GM19438 (cell line): Measurements from ENCODE around the gene STON1.
"Not testable (repeated sequence)": the region's sequence is repeated elsewhere in the genome, so short reads cannot be mapped to it uniquely, and the experiment has no call there.

Experiments
- ATAC-seq: cut with Tn5 transposase; IDR thresholded peaks from one replicate; pipeline ENCODE4 v1.9.1; 2021; ENCODE audit warnings: low read depth; ENCODE audit not compliant: unreplicated experiment

The STON1 gene

DNA sequence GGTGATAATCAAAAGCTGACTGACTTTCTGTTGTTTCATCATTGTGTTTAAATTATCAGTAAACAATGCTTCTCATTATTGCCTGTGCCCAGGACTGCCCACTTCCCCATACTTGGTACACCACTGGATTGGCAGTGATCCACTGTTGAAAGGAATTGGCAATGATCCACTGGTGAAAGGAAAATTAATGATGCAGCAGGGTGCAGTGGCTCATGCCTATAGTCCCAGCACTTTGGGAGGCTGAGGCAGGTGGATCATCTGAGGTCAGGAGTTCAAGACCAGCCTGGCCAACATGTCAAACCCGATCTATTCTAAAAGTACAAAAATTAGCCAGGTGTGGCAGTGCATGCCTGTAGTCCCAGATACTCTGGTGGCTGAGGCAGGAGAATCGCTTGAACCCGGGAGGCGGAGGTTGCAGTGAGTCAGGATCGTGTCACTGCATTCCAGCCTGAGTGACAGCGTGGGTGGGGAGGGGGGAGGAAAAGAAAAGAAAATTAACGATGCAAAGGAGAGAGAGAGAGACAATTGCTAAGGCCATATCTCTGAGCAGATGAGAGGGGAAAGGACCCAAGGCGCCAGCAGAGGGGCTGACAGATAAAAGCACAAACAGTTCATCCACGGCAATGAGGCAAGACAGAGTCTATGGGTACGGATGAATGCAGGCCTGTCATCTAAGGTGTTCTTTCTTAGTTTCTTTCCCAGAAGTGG lies 77.5 kb downstream of the STON1 start:
- no peak for ATAC-seq

DNA sequence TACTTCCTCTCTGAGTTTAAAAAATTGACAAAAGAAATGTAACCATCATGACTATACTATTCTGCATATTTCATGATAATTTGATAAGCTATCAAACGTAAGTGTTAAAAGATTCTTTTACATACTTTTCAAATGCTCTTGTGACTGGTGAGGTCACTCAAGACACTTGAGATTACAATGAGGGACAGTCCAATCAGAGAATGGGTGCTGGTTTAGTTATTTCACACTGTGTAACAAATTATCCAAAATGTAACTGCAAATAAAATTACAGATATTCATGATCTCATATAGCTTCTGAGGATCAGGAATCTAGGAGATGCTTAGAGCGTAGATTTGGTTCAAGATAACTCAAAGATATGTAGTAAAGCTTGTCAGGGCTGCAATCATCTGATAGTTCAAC lies 83.3 kb downstream of the STON1 start:
- ATAC-seq = no peak

DNA sequence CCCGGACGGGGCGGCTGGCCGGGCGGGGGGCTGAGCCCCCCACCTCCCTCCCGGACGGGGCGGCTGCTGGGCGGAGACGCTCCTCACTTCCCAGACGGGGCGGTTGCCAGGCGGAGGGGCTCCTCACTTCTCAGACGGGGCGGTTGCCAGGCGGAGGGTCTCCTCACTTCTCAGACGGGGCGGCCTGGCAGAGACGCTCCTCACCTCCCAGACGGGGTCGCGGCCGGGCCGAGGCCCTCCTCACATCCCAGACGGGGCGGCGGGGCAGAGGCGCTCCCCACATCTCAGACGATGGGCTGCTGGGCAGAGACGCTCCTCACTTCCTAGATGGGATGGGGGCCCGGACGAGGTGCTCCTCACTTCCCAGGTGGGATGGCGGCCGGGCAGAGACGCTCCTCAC lies 84.6 kb downstream of the STON1 start:
- ATAC-seq = not testable (repeated sequence)

DNA sequence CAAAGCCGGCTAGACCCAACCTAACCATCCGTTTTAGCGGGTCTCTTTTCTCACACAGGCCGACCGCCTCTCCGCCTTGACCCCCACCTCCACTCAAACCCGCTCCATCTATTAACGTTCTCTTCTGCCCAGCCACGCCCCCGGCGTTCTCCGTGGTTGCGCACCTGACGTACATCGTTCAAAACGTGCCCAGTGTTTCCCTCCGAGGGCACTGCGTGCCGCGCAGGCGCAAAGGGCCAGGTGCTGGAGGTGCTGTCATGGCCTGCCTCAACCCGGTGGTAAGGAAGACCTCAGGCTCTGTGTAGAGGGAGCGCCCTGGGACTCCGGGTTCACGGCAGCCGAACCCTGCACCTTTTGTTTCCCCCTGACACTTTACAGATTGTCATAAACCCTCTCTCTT lies 87.7 kb downstream of the STON1 start, which contains the start of gene GTF2A1L:
Gene GTF2A1L (plus strand): TSS at position 239 of the 400 bp plus-strand sequence. CDS start 19 bp downstream, at position 258.
- no peak for ATAC-seq

DNA sequence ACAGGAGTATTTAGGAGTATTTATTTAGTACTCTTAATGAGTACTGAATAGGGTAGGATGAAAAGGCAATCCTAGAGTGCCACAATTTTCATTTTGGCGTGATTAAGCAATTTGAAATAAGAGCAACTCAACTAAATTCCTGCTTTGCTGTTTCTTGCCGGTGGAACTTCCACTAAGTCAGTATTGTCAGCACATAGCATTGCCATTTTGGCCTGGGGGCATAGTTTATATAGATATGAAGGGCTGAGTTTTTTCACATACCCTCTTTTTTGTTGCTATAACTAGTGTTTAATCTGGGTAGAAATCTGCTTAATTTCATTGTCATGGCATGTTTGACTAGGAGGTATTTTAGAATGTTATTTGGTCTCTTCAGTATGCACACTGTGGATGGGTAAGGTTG lies 89.6 kb downstream of the STON1 start:
- ATAC-seq = no peak

DNA sequence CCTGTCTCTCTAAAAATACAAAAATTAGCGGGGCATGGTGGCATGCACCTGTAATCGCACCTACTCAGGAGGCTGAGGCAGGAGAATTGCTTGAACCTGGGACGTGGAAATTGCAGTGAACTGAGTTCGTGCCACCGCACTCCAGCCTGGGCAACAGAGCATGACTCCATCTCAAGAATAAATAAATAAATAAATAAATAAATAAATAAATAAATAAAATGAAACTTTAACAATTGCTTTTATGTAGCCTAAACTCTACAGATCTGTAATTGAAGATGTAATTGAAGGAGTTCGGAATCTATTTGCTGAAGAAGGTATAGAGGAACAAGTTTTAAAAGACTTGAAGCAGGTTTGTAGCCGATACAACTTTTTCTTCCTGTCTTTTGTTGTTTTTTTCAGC lies 90.7 kb downstream of the STON1 start:
- no peak for ATAC-seq

DNA sequence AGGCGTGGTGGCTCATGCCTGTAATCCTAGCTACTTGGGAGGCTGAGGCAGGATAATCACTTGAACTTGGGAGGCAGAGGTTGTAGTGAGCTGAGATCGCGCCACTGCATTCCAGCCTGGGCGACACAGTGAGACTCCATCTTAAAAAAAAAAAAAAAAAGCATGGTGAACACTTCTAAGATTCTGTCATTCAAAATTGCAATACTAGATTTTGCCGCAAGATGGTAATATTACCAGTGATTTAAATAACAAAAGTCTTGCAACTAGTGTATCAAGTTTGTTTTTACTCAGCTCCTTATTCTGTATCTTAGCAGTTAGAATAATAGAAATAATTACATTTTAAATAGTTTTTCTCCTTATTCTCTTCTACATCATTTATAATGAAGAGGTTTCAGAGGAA lies 92.7 kb downstream of the STON1 start:
- ATAC-seq = not testable (repeated sequence)

DNA sequence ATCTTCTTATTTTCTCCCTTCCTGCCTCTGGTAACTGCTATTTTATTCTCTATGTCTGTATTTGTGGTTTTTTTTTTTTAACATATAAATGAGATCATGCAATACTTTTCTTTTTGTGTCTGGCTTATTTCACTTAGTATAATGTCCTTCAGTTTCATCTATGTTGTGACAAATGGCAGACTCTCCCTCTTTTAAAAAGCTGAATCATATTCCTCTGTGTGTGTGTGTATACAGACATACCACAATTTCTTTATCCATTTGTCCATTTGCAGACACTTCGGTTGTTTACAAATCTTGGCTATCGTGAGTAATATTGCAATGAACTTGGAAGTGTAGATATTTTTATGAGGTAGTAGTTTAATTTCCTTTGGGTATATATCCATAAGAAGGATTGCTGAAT lies 94.7 kb downstream of the STON1 start:
- ATAC-seq = no peak

DNA sequence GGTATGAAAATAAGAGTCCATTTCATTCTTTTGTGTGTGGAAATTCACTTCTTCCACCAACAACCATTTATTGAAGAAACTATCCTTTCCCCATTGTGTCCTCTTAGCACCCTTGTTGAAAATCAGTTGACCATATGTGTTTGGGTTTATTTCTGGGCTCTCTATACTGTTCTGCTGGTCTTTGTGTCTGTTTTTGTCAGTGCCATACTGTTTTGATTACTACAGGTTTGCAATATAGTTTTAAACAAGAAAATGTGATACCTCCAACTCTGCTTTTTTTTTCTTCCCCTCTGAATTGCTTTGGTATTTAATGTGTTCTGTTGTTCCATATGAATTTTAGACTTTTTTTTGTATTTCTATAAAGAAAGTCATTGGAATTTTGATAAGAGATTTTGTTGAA lies 96.1 kb downstream of the STON1 start:
- no peak for ATAC-seq

DNA sequence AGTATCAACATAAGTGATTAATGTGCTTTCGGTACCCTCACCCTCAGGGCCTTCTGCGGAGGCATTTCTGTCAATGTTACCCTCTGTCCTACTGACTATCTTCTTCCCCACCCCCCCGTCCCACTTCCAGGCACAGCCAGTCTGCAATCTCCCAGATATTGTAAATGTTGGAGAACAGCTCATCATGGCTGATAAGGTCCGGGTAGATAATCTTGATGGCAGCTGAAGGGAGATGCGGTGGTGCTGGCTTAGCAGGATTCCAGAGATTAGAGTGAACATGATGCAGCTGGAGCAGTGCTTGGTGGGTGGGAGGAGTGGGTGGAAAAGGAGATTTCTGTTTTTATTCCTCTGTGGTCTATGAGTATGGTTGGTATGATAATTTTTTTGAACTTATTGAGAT lies 103.2 kb downstream of the STON1 start:
- no peak for ATAC-seq

DNA sequence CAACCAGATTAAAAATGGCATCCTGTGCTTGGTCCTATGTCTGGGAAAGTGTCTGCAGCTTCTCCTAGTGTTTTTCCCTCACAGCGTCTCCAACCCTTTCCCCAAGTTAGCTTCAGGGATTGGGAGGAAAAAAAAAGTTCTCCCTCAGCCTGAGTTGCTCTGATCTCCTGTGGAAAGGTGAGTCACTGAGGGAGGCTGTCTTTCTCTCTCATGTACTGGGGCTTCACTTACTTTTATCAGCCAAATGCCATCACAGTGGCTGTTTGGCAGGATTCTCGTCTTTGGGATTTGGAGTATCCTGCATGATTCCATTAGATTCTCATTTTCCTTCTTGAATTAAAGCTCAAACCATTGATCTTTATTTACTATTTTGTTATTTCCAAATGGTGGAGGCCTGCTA lies 105.8 kb downstream of the STON1 start:
- ATAC-seq = no peak

DNA sequence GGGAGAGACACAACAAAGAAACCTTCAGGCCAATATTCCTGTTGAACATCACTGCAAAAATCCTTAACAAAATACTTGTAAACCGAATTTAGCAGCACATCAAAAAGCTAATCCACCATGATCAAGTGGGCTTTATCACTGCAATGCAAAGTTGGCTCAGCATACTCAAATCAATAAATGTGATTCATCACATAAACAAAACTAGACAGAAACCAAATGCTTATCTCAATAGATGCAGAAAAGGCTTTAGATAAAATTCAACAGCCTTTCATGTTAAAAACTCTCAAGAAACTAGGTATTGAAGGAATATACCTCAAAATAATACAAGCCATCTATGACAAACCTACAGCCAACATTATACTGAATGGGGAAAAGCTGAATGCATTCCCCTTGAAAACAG lies 108.3 kb downstream of the STON1 start:
- ATAC-seq = no peak
